ENCODE data around the gene SSC5D. TPM values are rescaled to one million over a fixed set of nuclear protein-coding genes. Genes with fewer than 3 reads are reported as not detected.

SSC5D gene
- total and polyA plus RNA-seq, 2 donors (not counting 1 experiment from before 2014, with no cell fraction given) = 3.0 to 19.7 TPM

GRCh38 chr19:55497763-55498162, 9.5 kb downstream of the SSC5D start:
- no peak overlapping the region for H2AFZ ChIP-seq (ENCODE audit: low read length)
- no peak overlapping the region for H3K9ac ChIP-seq (ENCODE audit: insufficient read depth, low read length)
- TF ChIP-seq CTCF (conservative IDR thresholded peaks at IDR 0.05 in 1 of 2, IDR thresholded peaks at IDR 0.05 in 1 of 2; ENCODE audit: low read depth in 1 of 2, low read length in 2 of 2) = no peak
- no peak for TF ChIP-seq EZH2 (IDR thresholded peaks at IDR 0.05; ENCODE audit: low read length, missing control alignments)

GRCh38 chr19:55498246-55498840, 10.1 kb downstream of the SSC5D start:
- Histone ChIP-seq H3K9me3 (ENCODE audit: control insufficient read depth, insufficient read depth, low read depth, low read length) (no peaks in the 10 kb centered on the region), H3K4me1 (ENCODE audit: control insufficient read depth, extremely low read depth, insufficient read depth, low read length) (peaks cover 7% of the 10 kb centered on the region), H3K36me3 (ENCODE audit: control insufficient read depth, insufficient read depth, low read length) (peaks cover 13% of the 10 kb centered on the region), H3K4me2 (ENCODE audit: extremely low read depth, insufficient read depth, low read length) (no peak overlapping the region), H3K79me2 (ENCODE audit: control insufficient read depth, insufficient read depth, low read length) (peaks cover 8% of the 10 kb centered on the region), H3K4me3 (replicated peaks in 1 of 4; ENCODE audit: control extremely low read depth in 1 of 4, insufficient read depth in 1 of 4, low read depth in 3 of 4, low read length in 4 of 4) (no peak overlapping the region), H3K27ac (ENCODE audit: insufficient read depth, low read length) (no peak overlapping the region), H2AFZ (ENCODE audit: low read length) (no peak overlapping the region), H3K9ac (ENCODE audit: insufficient read depth, low read length) (no peak overlapping the region), H4K20me1 (ENCODE audit: control insufficient read depth, extremely low read depth, insufficient read depth, low read length) (no peaks in the 10 kb centered on the region), H3K27me3 (ENCODE audit: control insufficient read depth, insufficient read depth, low read length) (no peaks in the 10 kb centered on the region)
- DNase-seq (ENCODE audit: low read depth in 2 of 2) = no peak
- TF ChIP-seq CTCF (conservative IDR thresholded peaks at IDR 0.05 in 1 of 2, IDR thresholded peaks at IDR 0.05 in 1 of 2; ENCODE audit: low read depth in 1 of 2, low read length in 2 of 2) (no peak), EZH2 (IDR thresholded peaks at IDR 0.05; ENCODE audit: low read length, missing control alignments) (no peak)

More at GRCh38 chr19:55497763-55498162, 9.5 kb downstream of the SSC5D start:
- DNase-seq (ENCODE audit: low read depth in 2 of 2) = no peak
- no peak overlapping the region for H3K4me2 ChIP-seq (ENCODE audit: extremely low read depth, insufficient read depth, low read length)
- H3K4me1 ChIP-seq (ENCODE audit: control insufficient read depth, extremely low read depth, insufficient read depth, low read length) = peaks cover 11% of the 10 kb centered on the region
- peaks cover 11% of the 10 kb centered on the region for H3K36me3 ChIP-seq (ENCODE audit: control insufficient read depth, insufficient read depth, low read length)
- no peak overlapping the region for H3K4me3 ChIP-seq (replicated peaks in 1 of 4; ENCODE audit: control extremely low read depth in 1 of 4, insufficient read depth in 1 of 4, low read depth in 3 of 4, low read length in 4 of 4)
- peaks cover 8% of the 10 kb centered on the region for H3K79me2 ChIP-seq (ENCODE audit: control insufficient read depth, insufficient read depth, low read length)
- H3K27me3 ChIP-seq (ENCODE audit: control insufficient read depth, insufficient read depth, low read length) = no peaks in the 10 kb centered on the region
- no peak overlapping the region for H3K27ac ChIP-seq (ENCODE audit: insufficient read depth, low read length)
- no peaks in the 10 kb centered on the region for H4K20me1 ChIP-seq (ENCODE audit: control insufficient read depth, extremely low read depth, insufficient read depth, low read length)
- H3K9me3 ChIP-seq (ENCODE audit: control insufficient read depth, insufficient read depth, low read depth, low read length) = no peaks in the 10 kb centered on the region

DNA sequence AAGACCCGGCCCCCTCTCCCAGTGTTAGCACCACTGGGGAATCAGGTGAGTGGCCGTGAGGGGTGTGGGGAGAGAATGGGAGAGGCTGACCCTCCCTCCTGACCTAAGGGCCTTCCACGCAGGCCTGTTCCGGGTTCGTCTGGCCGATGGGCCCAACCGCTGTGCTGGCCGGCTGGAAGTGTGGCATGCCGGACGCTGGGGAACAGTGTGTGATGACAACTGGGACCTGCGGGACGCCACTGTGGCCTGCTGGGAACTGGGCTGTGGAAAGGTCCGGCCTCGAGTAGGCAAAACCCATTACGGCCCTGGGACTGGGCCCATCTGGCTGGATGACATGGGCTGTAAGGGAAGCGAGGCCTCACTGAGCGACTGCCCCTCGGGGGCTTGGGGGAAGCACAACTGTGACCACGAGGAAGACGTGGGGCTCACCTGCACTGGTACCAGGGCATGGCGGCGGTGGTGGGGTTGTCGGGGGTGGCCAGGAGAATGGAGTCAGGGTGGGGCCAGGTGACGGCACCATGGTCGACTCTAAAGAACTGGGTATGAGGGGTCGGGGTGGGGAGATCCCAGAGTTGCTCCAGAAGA, 12.2 kb downstream of the SSC5D start:
- no peaks in the 10 kb centered on the region for H3K9me3 ChIP-seq (ENCODE audit: control insufficient read depth, insufficient read depth, low read depth, low read length)
- no peak overlapping the region for H3K4me3 ChIP-seq (replicated peaks in 1 of 4; ENCODE audit: control extremely low read depth in 1 of 4, insufficient read depth in 1 of 4, low read depth in 3 of 4, low read length in 4 of 4)
- no peak overlapping the region for H2AFZ ChIP-seq (ENCODE audit: low read length)
- TF ChIP-seq EZH2 (IDR thresholded peaks at IDR 0.05; ENCODE audit: low read length, missing control alignments) (no peak), CTCF (conservative IDR thresholded peaks at IDR 0.05 in 1 of 2, IDR thresholded peaks at IDR 0.05 in 1 of 2; ENCODE audit: low read depth in 1 of 2, low read length in 2 of 2) (no peak)
- H3K79me2 ChIP-seq (ENCODE audit: control insufficient read depth, insufficient read depth, low read length) = peaks cover 5% of the 10 kb centered on the region
- H3K4me2 ChIP-seq (ENCODE audit: extremely low read depth, insufficient read depth, low read length) = no peak overlapping the region
- H3K27ac ChIP-seq (ENCODE audit: insufficient read depth, low read length) = no peak overlapping the region
- H3K36me3 ChIP-seq (ENCODE audit: control insufficient read depth, insufficient read depth, low read length) = peaks cover 14% of the 10 kb centered on the region
- no peaks in the 10 kb centered on the region for H4K20me1 ChIP-seq (ENCODE audit: control insufficient read depth, extremely low read depth, insufficient read depth, low read length)
- no peaks in the 10 kb centered on the region for H3K27me3 ChIP-seq (ENCODE audit: control insufficient read depth, insufficient read depth, low read length)
- H3K4me1 ChIP-seq (ENCODE audit: control insufficient read depth, extremely low read depth, insufficient read depth, low read length) = peaks cover 1% of the 10 kb centered on the region
- H3K9ac ChIP-seq (ENCODE audit: insufficient read depth, low read length) = no peak overlapping the region
- no peak for DNase-seq (ENCODE audit: low read depth in 2 of 2)

Data from fibroblast of lung (primary cell).